ENCODE data around the gene CTCFL. TPM values are rescaled to one million over a fixed set of nuclear protein-coding genes. Genes with fewer than 3 reads are reported as not detected.

The CTCFL gene
- polyA plus RNA-seq, 1 donor from 2014 or later, result not detected

GRCh38 chr20:57570920-57571319 lies 46.0 kb upstream of the CTCFL start:
- no peak for TF ChIP-seq MXI1 (conservative IDR thresholded peaks at IDR 0.05; ENCODE audit: poor library complexity, severe bottlenecking)
- TF ChIP-seq SMC3 (conservative IDR thresholded peaks at IDR 0.05; ENCODE audit: poor library complexity), result no peak
- no peak for TF ChIP-seq REST (IDR thresholded peaks at IDR 0.05; ENCODE audit: borderline replicate concordance)
- no peak for TF ChIP-seq TAF1 (IDR thresholded peaks at IDR 0.05; ENCODE audit: low read depth)
- TF ChIP-seq EZH2 (IDR thresholded peaks at IDR 0.05; ENCODE audit: borderline replicate concordance, insufficient read depth, low read length, poor library complexity, severe bottlenecking), result no peak
- TF ChIP-seq EP300 (conservative IDR thresholded peaks at IDR 0.05; ENCODE audit: poor library complexity, severe bottlenecking), result no peak
- TF ChIP-seq POLR2AphosphoS5 (IDR thresholded peaks at IDR 0.05), result no peak
- TF ChIP-seq CTCF (IDR thresholded peaks at IDR 0.05; ENCODE audit: poor library complexity, severe bottlenecking), result no peak
- no peak for TF ChIP-seq RAD21 (conservative IDR thresholded peaks at IDR 0.05)

GRCh38 chr20:57570145-57570850 lies 45.4 kb upstream of the CTCFL start:
- Histone ChIP-seq H3K27ac (ENCODE audit: low read length) (no peak overlapping the region), H3K27me3 (ENCODE audit: insufficient read depth, low read depth, low read length) (no peaks in the 10 kb centered on the region), H3K9me3 (ENCODE audit: low read length) (no peaks in the 10 kb centered on the region), H3K36me3 (ENCODE audit: insufficient read depth, low read length) (no peaks in the 10 kb centered on the region), H3K79me2 (replicated peaks; ENCODE audit: insufficient read depth, low read length) (no peaks in the 10 kb centered on the region), H3K9ac (ENCODE audit: low read length) (no peak overlapping the region), H2AFZ (ENCODE audit: low read depth, low read length) (no peak overlapping the region), H3F3A (ENCODE audit: insufficient read depth, low read length, poor library complexity, severe bottlenecking) (no peaks in the 10 kb centered on the region), H3K4me2 (ENCODE audit: low read length) (no peak overlapping the region), H4K20me1 (ENCODE audit: insufficient read depth) (no peaks in the 10 kb centered on the region), H3K9me2 (ENCODE audit: insufficient read depth, low read length) (no peaks in the 10 kb centered on the region), H3K4me3 (ENCODE audit: low read length) (no peak overlapping the region)
- no peak for TF ChIP-seq MXI1 (conservative IDR thresholded peaks at IDR 0.05; ENCODE audit: poor library complexity, severe bottlenecking)

More at GRCh38 chr20:57570920-57571319, 46.0 kb upstream of the CTCFL start:
- Histone ChIP-seq H3K9ac (ENCODE audit: low read length) (no peak overlapping the region), H4K20me1 (ENCODE audit: insufficient read depth) (no peaks in the 10 kb centered on the region), H3K27ac (ENCODE audit: low read length) (no peak overlapping the region), H3K27me3 (ENCODE audit: insufficient read depth, low read depth, low read length) (no peaks in the 10 kb centered on the region), H2AFZ (ENCODE audit: low read depth, low read length) (no peak overlapping the region), H3K79me2 (replicated peaks; ENCODE audit: insufficient read depth, low read length) (no peaks in the 10 kb centered on the region), H3K36me3 (ENCODE audit: insufficient read depth, low read length) (no peaks in the 10 kb centered on the region), H3K9me3 (ENCODE audit: low read length) (no peaks in the 10 kb centered on the region), H3K9me2 (ENCODE audit: insufficient read depth, low read length) (no peaks in the 10 kb centered on the region), H3K4me2 (ENCODE audit: low read length) (no peak overlapping the region), H3K4me3 (ENCODE audit: low read length) (no peak overlapping the region), H3F3A (ENCODE audit: insufficient read depth, low read length, poor library complexity, severe bottlenecking) (no peaks in the 10 kb centered on the region)

Measured in neural cell (in vitro differentiated cells).